Mesothelial cell of epicardium (in vitro differentiated cells): ENCODE results near the gene TBC1D22A. TPM values are rescaled to one million over a fixed set of nuclear protein-coding genes. Genes with fewer than 3 reads are reported as not detected.

Source experiments
- DNase-seq, 2 experiments: peaks; one replicate each; pipeline ENCODE4 v3.0.0; 2021; ENCODE audit warnings: low spot score in 2 of 2; ENCODE audit not compliant: unreplicated experiment in 2 of 2
- H3K27ac Mint-ChIP-seq: 2 replicates; pipeline ENCODE4 v1.8.0; 2021; ENCODE audit warnings: mixed read lengths
- H3K27me3 Mint-ChIP-seq: 2 replicates; pipeline ENCODE4 v1.8.0; 2021; ENCODE audit warnings: low read depth, mixed read lengths
- H3K36me3 Mint-ChIP-seq: 2 replicates; pipeline ENCODE4 v1.8.0; 2021; ENCODE audit warnings: mixed read lengths
- H3K4me1 Mint-ChIP-seq: 2 replicates; pipeline ENCODE4 v1.8.0; 2021; ENCODE audit warnings: mixed read lengths
- H3K4me3 Mint-ChIP-seq: 2 replicates; pipeline ENCODE4 v1.8.0; 2021; ENCODE audit warnings: mild to moderate bottlenecking, moderate library complexity, mixed read lengths
- H3K9me3 Mint-ChIP-seq: 2 replicates; pipeline ENCODE4 v1.8.0; 2021; ENCODE audit warnings: mixed read lengths
- CTCF ChIP-seq: fragments of 200-600 bp; sonication (generic); IDR thresholded peaks from one replicate; pipeline ENCODE4 v1.5.0; 2021; ENCODE audit warnings: antibody characterized with exemption; ENCODE audit not compliant: unreplicated experiment
- total RNA-seq: library from RNA; stranded (reverse); gene quantifications from 3 replicates; pipeline ENCODE4 v1.2.1, GENCODE V29; 2021

TBC1D22A gene
- total RNA-seq, 1 donor from 2014 or later: 26.6 TPM

DNA sequence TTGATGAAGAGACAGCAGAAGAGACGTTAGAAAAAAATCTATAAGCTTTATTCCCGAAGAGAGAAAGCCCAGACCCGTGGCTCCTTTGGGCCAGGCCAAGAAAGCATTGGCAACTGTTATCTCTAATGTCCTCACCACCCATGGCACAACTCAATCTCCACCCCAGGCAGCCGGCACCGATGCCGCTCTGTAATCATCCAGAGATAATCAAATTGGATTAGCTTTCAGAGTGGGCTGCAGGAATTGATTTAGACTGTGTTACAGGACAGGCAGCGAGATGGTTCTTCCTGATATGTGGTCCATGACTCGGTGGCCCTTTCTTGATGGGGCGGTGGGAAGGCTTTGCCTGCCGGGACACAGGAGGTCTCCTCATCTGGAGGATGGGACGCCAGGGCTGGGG, 383.9 kb downstream of the TBC1D22A start:
- H3K27ac Mint-ChIP-seq: no peak overlapping the region
- no peak overlapping the region for H3K4me3 Mint-ChIP-seq
- no peak for TF ChIP-seq CTCF
- H3K4me1 Mint-ChIP-seq: no peaks in the 10 kb centered on the region
- no peak for DNase-seq
- H3K27me3 Mint-ChIP-seq: no peaks in the 10 kb centered on the region
- no peaks in the 10 kb centered on the region for H3K9me3 Mint-ChIP-seq
- no peaks in the 10 kb centered on the region for H3K36me3 Mint-ChIP-seq

GRCh38 chr22:47146941-47147340, 384.5 kb downstream of the TBC1D22A start:
- Mint-ChIP-seq H3K4me1 (no peaks in the 10 kb centered on the region), H3K27me3 (no peaks in the 10 kb centered on the region), H3K36me3 (no peaks in the 10 kb centered on the region), H3K27ac (no peak overlapping the region), H3K9me3 (no peaks in the 10 kb centered on the region), H3K4me3 (no peak overlapping the region)
- DNase-seq: no peak
- TF ChIP-seq CTCF: no peak

DNA sequence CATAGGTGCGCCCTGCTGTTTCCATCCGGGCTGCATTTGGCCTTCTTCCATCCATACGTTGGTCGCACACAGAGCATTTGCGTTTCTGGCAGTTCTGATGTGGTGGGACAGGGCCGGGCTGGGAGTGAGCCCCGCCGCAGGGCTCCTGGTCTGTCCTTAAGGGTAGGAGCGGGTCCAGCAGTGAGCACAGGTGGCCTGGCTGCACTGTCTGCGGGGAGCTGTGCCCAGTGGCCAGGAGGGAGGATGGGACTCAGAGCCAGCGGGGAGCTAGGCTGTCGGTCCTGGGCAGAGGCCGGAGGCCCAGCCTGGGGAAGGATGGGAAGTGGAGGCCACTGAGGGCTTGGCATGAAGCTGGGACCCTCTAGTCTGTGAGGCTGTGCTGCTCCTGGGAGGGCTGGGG, 385.1 kb downstream of the TBC1D22A start:
- Mint-ChIP-seq H3K9me3 (no peaks in the 10 kb centered on the region), H3K27ac (no peak overlapping the region), H3K4me1 (no peaks in the 10 kb centered on the region), H3K36me3 (no peaks in the 10 kb centered on the region), H3K27me3 (no peaks in the 10 kb centered on the region), H3K4me3 (no peak overlapping the region)
- TF ChIP-seq CTCF: no peak
- no peak for DNase-seq

- no peak overlapping the region for H3K27ac Mint-ChIP-seq
- no peaks in the 10 kb centered on the region for H3K27me3 Mint-ChIP-seq
- TF ChIP-seq CTCF: no peak
- DNase-seq: no peak
- H3K4me3 Mint-ChIP-seq: no peak overlapping the region
- H3K9me3 Mint-ChIP-seq: no peaks in the 10 kb centered on the region
- H3K4me1 Mint-ChIP-seq: no peaks in the 10 kb centered on the region
- no peaks in the 10 kb centered on the region for H3K36me3 Mint-ChIP-seq
Observed at GRCh38 chr22:47148510-47148909, 386.1 kb downstream of the TBC1D22A start.

DNA sequence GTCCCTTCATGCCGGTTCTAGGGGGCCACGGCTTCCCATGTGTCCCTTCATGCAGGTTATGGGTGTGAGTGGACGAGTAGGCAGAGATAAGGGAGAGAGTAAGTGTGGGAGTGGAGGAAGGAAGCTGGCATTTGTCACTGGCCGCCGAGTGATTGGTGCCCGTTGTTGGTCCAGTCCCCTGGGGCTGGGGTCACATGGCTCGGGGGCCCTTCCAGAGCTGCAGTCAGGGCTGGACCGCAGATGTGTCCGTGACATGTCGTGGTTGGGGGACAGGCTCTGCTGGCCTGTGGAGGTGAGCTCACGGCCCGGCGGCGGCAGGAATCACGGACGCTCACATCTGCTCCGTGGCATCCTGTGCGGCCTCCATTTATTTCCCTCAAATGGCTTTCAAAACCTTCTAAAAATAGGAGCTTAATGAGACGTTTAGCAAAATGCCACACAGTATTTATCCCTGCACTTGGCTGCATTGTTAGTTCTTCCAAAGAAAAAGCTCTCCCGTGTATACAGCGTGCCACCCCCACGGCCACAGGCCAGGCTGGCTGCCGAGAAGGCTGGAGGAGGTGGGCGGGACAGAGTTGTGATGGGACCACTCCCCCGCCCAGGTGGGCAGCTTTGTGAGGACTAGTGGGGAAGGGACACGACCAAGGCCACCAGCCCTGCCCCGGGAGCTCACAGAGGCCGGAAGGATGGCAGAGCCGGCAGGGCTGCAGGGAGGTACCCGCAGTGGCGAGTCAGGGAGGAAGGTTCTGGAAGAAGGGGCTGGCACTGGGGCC, 386.7 kb downstream of the TBC1D22A start:
- DNase-seq: no peak
- Mint-ChIP-seq H3K4me1 (no peaks in the 10 kb centered on the region), H3K27ac (no peak overlapping the region), H3K4me3 (no peak overlapping the region), H3K36me3 (no peaks in the 10 kb centered on the region), H3K27me3 (no peaks in the 10 kb centered on the region), H3K9me3 (no peaks in the 10 kb centered on the region)
- TF ChIP-seq CTCF: no peak
